Measurements from ENCODE around the gene MT1G.

- TF ChIP-seq CTCF (conservative IDR thresholded peaks at IDR 0.05; ENCODE audit: low read length) (no peak), EZH2phosphoT487 (IDR thresholded peaks at IDR 0.05; ENCODE audit: borderline replicate concordance) (no peak)
Measured at GRCh38 chr16:56657555-56658326, 10.1 kb downstream of the MT1G start, which contains the start of gene MT1F.

All from Loucy (cell line).